Measurements from ENCODE around the gene AGAP5. TPM values are rescaled to one million over a fixed set of nuclear protein-coding genes. Genes with fewer than 3 reads are reported as not detected.
A peak's percentile ranks its signal among the peaks of the same experiment; 100 is the strongest.
"Not testable (repeated sequence)": the region's sequence is repeated elsewhere in the genome, so short reads cannot be mapped to it uniquely, and the experiment has no call there.

AGAP5 gene
- total and polyA plus RNA-seq, 2 of the 13 experiments (the other 11 are each of a cell fraction or from before 2014, with no cell fraction given): 5.3 to 7.9 TPM

DNA sequence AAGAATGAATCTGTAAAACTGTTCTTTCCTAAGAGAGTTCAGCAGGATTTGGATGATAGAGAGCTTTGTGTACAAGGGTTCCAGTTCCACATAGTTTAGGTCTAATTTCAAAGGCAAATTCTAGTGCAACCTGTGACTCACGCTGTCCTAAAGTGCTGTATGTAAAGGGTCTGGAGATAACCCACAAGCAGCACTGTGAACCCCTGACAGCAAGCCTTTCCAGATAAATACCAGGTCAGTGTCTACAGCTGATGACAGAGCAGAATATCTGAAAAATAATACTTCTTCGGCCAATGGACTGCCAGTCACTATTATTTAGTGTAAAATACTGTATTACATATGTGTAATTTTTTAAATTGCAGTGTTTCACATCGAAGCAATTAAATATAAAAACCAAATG lies 16.0 kb upstream of the AGAP5 start:
- DNase-seq (ENCODE audit: low spot score) (peak; percentile 88), ATAC-seq (peak; percentile 98)
- H3K9me3 ChIP-seq (ENCODE audit: low read length); H2AFZ ChIP-seq (ENCODE audit: low read length); H3K79me2 ChIP-seq (ENCODE audit: insufficient read depth, low read length); intact Hi-C loops (cut with micrococcal nuclease; ENCODE audit: unreplicated experiment); CTCF ChIA-PET (ENCODE audit: low intra/inter-chr PET ratio, low total read pairs); H4K20me1 ChIP-seq (ENCODE audit: insufficient read depth, low read length); H3K4me3 ChIP-seq (replicated peaks in 1 of 3; ENCODE audit: insufficient read depth in 1 of 3, low read depth in 2 of 3, low read length in 3 of 3); FAIRE-seq; H3K27me3 ChIP-seq (ENCODE audit: control insufficient read depth in 1 of 2, insufficient read depth in 2 of 2, low read length in 2 of 2); H3K9ac ChIP-seq (ENCODE audit: insufficient read depth, low read depth, low read length); in situ Hi-C loops (cut with HindIII; ENCODE audit: extremely low pct_ligation_motif_present, low pct_unique_long_range_greater_than_20kb); POLR2A ChIA-PET; TF ChIP-seq CREM (CRISPR knock-in tag; IDR thresholded peaks at IDR 0.05); FOXA1 (IDR thresholded peaks at IDR 0.05); FOXP1 (IDR thresholded peaks at IDR 0.05); CREB1 (CRISPR knock-in tag; IDR thresholded peaks at IDR 0.05); EP300 (IDR thresholded peaks at IDR 0.05; ENCODE audit: low read depth in 2 of 2, low read length in 2 of 2): not testable (repeated sequence)
- 0 out of 2 replicates have a peak overlapping the region, but pooled peaks have one; percentile 18 for H3K4me2 ChIP-seq (ENCODE audit: low read depth, low read length)
- peaks cover 4 to 26% of the 10 kb centered on the region in 2 experiments for H3K36me3 ChIP-seq (replicated peaks in 1 of 2; ENCODE audit: control insufficient read depth in 1 of 2, insufficient read depth in 2 of 2, low read length in 2 of 2)
- WGBS (ENCODE audit: low lambda C conversion rate): 8% methylated on average over 3 of the region's 3 CpGs
- BruUV-seq (replicated peaks): TSS peak; percentile 23
- H3K4me1 ChIP-seq (ENCODE audit: insufficient read depth, low read length): peaks cover 28% of the 10 kb centered on the region
- peak overlapping the region; percentile 61 for H3K27ac ChIP-seq (ENCODE audit: extremely low read length, insufficient read depth, low read length)
- peak; percentile 66 for TF ChIP-seq SAP130 (CRISPR knock-in tag; IDR thresholded peaks at IDR 0.05; ENCODE audit: low read depth)
- TF ChIP-seq CREM (IDR thresholded peaks at IDR 0.05): peak; percentile 24; the same call in 1 of the 2 replicates
- peak; percentile 49; the same call in 1 of the 2 replicates for TF ChIP-seq TCF7 (IDR thresholded peaks at IDR 0.05; ENCODE audit: low read depth)
- TF ChIP-seq TFAP4 (IDR thresholded peaks at IDR 0.05; ENCODE audit: borderline replicate concordance, low read depth): peak; percentile 29; the same call in 1 of the 2 replicates
- TF ChIP-seq, protein P1, sequence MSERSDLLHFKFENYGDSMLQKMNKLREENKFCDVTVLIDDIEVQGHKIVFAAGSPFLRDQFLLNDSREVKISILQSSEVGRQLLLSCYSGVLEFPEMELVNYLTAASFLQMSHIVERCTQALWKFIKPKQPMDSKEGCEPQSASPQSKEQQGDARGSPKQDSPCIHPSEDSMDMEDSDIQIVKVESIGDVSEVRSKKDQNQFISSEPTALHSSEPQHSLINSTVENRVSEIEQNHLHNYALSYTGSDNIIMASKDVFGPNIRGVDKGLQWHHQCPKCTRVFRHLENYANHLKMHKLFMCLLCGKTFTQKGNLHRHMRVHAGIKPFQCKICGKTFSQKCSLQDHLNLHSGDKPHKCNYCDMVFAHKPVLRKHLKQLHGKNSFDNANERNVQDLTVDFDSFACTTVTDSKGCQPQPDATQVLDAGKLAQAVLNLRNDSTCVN (CRISPR knock-in tag; IDR thresholded peaks at IDR 0.05; ENCODE audit: borderline replicate concordance): peak; percentile 74; the same call in 1 of the 2 replicates
- peak; percentile 54 for TF ChIP-seq TEAD3 (CRISPR knock-in tag; optimal IDR thresholded peaks at IDR 0.05; ENCODE audit: borderline replicate concordance)
- peak; percentile 32; the same call in 1 of the 2 replicates for TF ChIP-seq SOX5 (CRISPR knock-in tag; IDR thresholded peaks at IDR 0.05; ENCODE audit: borderline replicate concordance)
- peak; percentile 92 for TF ChIP-seq FOSL2 (CRISPR knock-in tag; IDR thresholded peaks at IDR 0.05)
- peak; percentile 38; the same call in 1 of the 2 replicates for TF ChIP-seq RARA (CRISPR knock-in tag; IDR thresholded peaks at IDR 0.05)
- TF ChIP-seq FOXA1 (CRISPR knock-in tag; IDR thresholded peaks at IDR 0.05): 0 out of 2 replicates have a peak, but pooled peaks have one; percentile 29
- peak; percentile 24; the same call in 1 of the 2 replicates for TF ChIP-seq FOXP1 (CRISPR knock-in tag; IDR thresholded peaks at IDR 0.05)
- TF ChIP-seq MED1 (CRISPR knock-in tag; IDR thresholded peaks at IDR 0.05): 0 out of 2 replicates have a peak, but pooled peaks have one; percentile 25
- peak; percentile 90 for TF ChIP-seq SIX4 (CRISPR knock-in tag; IDR thresholded peaks at IDR 0.05)
- TF ChIP-seq FOSL1 (CRISPR knock-in tag; IDR thresholded peaks at IDR 0.05; ENCODE audit: borderline replicate concordance): 0 out of 2 replicates have a peak, but pooled peaks have one; percentile 63
- 0 out of 2 replicates have a peak, but pooled peaks have one; percentile 6 for TF ChIP-seq CEBPG (CRISPR knock-in tag; IDR thresholded peaks at IDR 0.05)
- TF ChIP-seq PAXIP1 (CRISPR knock-in tag; conservative IDR thresholded peaks at IDR 0.05): peak; percentile 58
- TF ChIP-seq CREB1 (IDR thresholded peaks at IDR 0.05): peak; percentile 17; the same call in 1 of the 2 replicates
- TF ChIP-seq FOXA3 (CRISPR knock-in tag; IDR thresholded peaks at IDR 0.05): peak; percentile 28; the same call in 1 of the 2 replicates
- TF ChIP-seq EP300 (CRISPR knock-in tag; IDR thresholded peaks at IDR 0.05; ENCODE audit: borderline replicate concordance): peak; percentile 54; the same call in 1 of the 2 replicates

All from HepG2 (cell line).